Measurements from ENCODE around the gene MMP28.

Gene MMP28

GRCh38 chr17:35795007-35795870 is at the start of gene MMP28:
TSS of gene MMP28 (minus strand) at chr17:35795641. CDS start at chr17:35795377, 264 bp downstream.
- no peak for DNase-seq

DNA sequence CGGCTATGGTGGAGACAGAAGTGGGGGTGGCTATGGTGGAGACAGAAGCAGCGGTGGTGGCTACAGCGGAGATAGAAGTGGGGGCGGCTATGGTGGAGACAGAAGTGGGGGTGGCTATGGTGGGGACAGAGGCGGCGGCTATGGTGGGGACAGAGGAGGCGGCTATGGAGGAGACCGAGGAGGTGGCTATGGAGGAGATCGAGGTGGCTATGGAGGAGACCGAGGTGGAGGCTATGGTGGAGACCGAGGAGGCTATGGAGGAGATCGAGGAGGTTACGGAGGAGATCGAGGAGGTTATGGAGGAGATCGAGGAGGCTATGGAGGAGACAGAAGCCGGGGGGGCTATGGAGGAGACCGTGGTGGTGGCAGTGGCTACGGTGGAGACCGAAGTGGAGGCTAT is 49.1 kb upstream of the MMP28 start:
- DNase-seq, result no peak

DNA sequence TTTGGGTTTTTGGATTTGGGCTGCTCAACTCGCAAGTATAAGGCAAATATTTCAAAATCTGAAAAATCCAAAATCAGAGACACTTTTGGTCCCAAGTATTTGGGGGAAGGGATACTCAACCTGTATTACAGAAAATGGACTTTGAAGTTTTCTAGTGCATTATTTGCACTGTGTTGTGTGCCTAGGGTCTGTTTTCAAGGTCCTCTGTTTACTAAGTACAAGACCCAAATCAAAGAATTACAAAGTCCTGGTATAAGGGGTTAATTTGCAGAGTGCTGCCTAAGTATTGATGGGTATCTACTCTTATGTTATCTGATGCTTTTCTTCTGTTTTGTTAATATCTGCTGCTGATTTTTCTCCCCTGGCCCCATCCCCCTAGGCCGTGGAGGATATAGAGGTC is 48.3 kb upstream of the MMP28 start:
- DNase-seq, result no peak

- DNase-seq, result no peak
These were observed 46.8 kb upstream of the MMP28 start for GRCh38 chr17:35842239-35842638.

GRCh38 chr17:35841505-35841904 is 46.1 kb upstream of the MMP28 start:
- DNase-seq, result no peak

DNA sequence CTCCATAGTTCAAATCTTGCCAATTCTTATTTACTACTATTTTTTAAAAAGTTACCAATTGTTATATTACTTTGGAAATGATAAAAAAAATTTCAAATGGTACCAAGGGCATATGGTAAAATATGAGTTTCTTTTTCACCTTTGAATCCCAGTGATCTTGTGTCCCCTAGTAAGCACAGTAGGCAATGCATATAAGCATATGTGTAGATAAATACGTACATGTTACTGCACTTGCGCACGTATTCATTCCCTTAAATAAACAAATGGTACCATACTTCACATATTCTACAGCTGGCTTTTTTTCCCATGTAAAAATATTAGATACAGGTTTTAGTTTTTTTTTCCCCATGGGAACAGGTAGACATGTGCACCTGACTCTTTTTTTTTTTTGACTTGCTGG is 45.7 kb upstream of the MMP28 start:
- DNase-seq, result no peak

DNA sequence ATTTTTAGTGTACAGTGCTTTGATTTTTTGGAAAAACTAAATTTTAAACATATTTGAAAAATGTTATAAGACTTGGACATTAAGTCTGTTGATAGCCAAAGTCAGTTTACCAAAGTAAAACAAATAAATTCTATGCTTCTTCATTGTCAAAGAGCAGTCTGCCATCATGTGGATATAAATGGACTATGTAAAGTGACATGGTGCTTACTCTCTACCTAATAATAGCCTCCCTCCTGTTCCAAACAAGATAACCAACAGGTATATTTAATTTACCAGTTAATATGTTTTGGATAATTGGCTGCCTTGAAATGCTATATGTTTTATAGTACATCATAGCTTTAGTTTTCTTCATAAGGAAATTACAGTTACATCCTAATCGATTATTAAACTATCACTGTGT is 29.8 kb upstream of the MMP28 start:
- no peak for DNase-seq

GRCh38 chr17:35821308-35821707 is 25.9 kb upstream of the MMP28 start:
- DNase-seq, result no peak

DNA sequence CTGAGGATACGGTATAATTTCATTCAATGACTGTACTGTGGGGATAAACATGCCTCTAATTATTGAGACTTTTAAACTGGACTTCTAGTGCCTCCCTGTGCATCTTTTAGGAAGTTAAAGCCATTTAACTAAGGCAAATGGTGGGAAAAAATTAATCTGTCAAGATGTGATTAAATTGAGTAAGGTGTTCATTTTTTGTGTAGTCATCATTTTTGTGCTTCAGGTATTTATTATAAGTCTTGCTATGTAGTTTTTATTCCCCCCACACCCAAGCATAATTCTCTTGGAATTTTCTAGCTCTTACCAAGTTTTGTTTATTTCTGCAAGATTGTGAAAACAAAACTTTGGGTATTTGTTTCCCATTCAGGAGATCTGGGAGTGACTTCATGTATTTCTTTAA is 24.0 kb upstream of the MMP28 start:
- DNase-seq, result no peak

DNA sequence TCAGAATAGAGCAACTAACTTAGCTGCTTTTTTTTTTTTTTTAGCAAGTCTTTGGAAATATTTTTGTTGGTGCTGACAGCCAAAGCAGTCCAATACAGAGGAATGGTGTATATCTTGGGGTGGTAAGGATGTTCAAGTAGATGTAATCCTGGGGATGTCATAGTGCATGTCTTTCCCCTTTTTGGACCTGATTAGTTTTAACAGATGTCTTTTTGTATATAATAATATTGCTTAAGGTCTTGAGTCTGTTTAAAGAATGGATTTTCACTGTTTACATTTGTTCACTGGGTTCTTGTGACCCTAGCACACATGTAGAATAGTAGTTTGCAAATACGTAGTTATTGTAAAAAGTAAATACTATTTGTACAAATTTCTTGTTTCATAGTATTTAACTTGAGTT is 21.8 kb upstream of the MMP28 start:
- no peak for DNase-seq

GRCh38 chr17:35816723-35817122 is 21.3 kb upstream of the MMP28 start:
- no peak for DNase-seq

DNA sequence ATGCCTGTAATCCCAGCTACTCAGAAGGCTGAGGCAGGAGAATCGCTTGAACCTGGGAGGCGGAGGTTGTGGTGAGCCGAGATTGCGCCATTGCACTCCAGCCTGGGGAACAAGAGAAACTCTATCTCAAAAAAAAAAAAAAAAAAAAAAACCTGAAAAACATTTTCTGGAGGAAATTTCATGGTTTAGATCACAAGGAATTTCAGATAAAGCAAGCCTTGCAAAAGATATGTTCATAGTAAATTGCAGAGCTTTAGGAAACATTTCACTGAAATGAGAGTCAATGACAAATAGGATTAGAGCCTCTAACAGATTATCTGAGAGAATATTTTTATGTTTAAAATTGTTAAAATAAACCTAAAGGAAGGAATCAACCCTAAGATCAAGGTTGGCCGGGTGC is 17.0 kb upstream of the MMP28 start:
- DNase-seq, result no peak

DNA sequence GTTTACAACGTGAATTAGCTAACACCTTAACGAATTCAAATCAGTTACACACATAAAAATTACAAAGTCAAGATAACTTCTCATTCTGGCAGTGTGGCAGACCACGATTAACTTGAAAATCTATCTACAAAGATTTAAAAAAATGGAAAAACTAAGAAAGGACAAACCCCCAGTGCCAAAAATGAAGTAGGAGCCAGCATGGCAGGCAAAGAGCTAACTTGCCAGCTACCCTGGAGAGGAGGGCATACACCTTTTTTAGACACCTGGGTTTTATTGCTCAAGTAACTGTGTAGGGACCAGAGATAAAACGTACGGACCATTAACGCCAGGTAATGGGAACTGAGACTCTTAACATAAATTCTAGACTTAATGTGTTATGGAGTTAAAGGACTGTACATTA is 16.3 kb upstream of the MMP28 start:
- DNase-seq, result no peak

- no peak for DNase-seq
These were observed 14.5 kb upstream of the MMP28 start for GRCh38 chr17:35809855-35810461.

DNA sequence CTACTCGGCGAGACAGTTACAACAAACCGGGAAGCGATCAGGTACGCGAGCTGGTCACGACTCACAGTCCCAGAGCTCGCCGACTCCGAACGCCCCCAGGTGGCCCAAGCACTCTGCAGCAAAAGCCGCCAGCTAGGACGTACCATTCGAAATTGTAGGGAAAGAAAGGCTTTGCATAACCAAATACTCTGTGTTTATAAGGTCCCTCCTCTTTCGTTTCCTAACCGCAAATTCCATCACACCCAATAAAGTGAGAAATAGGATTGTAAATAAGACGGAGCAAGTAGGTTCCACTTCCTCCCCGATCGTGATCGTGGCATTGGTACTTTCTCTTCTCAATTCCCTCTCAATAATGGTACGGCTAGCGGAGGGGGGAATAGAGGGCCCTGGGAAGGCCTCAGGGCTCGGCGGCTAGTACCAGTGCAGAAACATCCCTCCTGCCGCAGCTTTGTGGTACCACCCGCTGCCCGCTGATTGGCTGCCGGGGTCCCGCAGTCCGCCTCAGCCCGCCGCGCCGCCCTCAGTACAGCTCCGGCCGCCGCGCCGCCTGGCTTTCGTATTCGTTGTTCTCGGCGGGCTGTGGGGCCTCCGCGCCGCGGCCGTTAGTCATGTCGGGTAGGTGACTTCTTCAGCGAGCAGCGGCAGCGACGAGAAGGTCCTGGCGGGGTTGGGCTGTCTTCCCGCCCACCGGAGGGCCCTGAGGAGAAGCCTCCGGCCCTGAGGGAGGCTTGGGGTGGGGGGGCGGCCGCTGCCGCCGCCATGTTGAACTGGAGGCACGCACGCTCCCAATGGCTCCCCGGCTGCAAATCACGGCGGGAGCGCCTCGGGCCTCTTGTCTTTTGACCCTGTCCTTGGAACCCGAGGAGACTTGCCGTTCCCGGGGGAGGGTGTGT is 13.8 kb upstream of the MMP28 start, which contains the start of gene TAF15:
TSS of gene TAF15 (plus strand) at position 523 of the 893 bp plus-strand sequence. CDS start at position 609, 86 bp downstream.
- peak; percentile 97 for DNase-seq

DNA sequence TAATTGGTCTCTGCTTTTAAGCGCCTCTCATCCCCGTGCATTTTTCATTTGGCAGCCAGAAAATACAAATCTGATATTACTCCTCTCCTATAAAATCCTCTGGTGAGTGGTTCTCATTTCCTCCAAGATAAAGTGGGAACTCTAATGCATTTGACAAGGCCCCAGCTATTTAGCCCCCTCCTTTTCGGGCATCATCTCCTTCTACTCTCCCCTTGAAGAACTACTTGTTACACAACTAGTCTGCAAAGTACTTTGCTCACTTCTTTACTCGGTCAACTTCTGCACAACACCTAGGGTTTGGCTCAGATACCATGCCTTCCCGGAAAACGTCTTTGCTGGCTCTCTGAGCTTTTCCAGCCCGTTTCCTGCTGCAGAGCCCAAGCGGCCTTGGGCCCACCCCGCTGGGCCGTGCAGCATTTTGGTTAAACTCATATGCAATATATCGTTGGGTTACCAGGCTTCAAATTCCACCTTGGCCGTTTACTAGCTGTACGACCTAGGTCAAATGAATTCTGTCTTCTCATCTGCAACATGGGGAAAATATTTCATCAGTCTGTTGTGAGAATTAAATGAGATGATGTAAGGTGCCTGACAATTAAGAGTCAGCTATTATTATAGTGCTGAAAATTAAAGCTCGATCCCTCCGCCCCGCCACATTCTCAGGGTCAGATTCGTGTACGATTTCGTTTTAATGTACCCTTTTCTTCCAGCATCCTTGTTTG is 13.0 kb upstream of the MMP28 start:
- no peak for DNase-seq

- DNase-seq, result no peak
These were observed 12.1 kb upstream of the MMP28 start for GRCh38 chr17:35807371-35808144.

GRCh38 chr17:35804658-35805192 is 9.3 kb upstream of the MMP28 start:
- DNase-seq, result peak; percentile 85

DNA sequence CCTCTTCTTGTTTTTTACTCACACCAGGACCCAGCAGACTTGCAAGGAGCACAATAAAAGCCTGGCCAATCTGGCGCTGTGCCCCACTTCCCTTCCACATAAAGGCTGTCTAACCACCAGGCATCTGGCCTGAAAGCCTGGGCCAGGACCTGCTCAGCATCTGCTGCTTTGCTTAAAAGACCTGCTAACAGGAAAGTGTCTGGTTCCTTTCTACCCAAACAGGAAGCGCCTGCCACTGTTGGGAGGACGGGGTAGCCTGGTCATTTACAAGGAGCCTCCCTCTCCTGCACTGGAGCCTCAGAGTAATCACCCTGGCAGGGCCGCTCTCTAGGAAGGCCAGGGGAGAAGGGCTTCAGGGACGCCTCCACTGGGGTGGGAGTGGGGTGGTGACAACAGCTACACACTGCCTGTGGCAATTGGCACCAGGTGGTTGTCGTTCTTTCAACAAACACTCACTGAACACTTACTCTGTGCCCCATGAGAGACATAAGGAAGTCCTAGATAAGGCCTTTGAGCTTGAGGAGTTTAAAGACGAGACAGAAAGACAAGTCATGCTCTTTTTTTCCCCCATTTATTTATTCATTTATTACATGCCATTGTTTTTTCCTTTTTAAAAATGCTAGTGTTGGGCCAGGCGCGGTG is 6.3 kb upstream of the MMP28 start:
- DNase-seq, result peak; percentile 94

GRCh38 chr17:35799942-35800341 is 4.5 kb upstream of the MMP28 start:
- DNase-seq, result peak; percentile 85

GRCh38 chr17:35797918-35798317 is 2.5 kb upstream of the MMP28 start:
- no peak for DNase-seq
